GM04504 (cell line): Measurements from ENCODE around the gene RAB11B.
"Not testable (repeated sequence)": the region's sequence is repeated elsewhere in the genome, so short reads cannot be mapped to it uniquely, and the experiment has no call there.

ENCODE experiments used
- DNase-seq: peaks from one replicate; pipeline ENCODE4 v3.0.0-alpha.2; 2012; ENCODE audit warnings: low read depth

RAB11B gene

GRCh38 chr19:8429044-8429443 lies 38.9 kb downstream of the RAB11B start:
- no peak for DNase-seq

GRCh38 chr19:8429826-8430225 lies 39.7 kb downstream of the RAB11B start:
- DNase-seq, result no peak

- DNase-seq, result no peak
Observed at GRCh38 chr19:8430650-8431049, 40.5 kb downstream of the RAB11B start.

- no peak for DNase-seq
Observed at GRCh38 chr19:8438236-8438635, 48.1 kb downstream of the RAB11B start.

DNA sequence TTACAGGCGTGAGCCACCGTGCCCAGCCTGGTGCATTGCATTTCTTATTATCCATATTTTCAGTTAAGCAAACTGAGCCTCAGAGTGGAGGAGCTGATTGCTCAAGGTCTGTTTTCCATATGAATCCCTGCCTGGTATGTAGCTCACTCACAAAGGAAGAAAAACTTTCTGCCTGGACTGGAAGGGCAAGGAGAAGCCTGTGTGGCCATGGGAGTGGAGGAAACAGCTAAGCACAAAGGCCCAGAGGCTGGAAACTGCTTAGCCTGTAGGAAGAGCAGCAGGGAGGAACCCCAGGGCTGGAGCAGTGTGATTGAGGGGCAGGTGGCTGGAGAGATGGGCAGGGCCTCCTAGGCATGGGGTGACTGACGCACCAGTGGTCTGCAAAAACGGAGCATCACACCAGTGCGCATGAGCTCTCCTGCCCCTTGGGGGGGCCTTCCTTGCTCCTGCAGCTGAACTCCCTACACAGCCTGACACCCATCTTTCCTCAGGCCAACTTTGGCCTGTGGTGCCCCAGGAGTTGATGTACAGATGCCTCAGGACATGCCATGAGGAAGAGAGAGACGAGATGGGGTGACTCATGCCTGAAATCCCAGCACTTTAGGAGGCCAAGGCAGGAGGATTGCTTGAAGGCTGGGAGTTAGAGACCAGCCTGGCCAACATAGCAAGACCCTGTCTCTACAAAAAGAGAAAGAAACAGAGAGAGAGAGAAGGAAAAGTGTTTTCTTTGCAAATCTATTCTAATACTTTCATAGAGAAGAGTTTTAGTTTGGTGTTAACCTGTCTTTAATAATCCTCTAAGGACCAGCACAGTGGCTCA lies 51.8 kb downstream of the RAB11B start:
- no peak for DNase-seq

- DNase-seq, result not testable (repeated sequence)
Observed at GRCh38 chr19:8444140-8444676, 54.0 kb downstream of the RAB11B start.

DNA sequence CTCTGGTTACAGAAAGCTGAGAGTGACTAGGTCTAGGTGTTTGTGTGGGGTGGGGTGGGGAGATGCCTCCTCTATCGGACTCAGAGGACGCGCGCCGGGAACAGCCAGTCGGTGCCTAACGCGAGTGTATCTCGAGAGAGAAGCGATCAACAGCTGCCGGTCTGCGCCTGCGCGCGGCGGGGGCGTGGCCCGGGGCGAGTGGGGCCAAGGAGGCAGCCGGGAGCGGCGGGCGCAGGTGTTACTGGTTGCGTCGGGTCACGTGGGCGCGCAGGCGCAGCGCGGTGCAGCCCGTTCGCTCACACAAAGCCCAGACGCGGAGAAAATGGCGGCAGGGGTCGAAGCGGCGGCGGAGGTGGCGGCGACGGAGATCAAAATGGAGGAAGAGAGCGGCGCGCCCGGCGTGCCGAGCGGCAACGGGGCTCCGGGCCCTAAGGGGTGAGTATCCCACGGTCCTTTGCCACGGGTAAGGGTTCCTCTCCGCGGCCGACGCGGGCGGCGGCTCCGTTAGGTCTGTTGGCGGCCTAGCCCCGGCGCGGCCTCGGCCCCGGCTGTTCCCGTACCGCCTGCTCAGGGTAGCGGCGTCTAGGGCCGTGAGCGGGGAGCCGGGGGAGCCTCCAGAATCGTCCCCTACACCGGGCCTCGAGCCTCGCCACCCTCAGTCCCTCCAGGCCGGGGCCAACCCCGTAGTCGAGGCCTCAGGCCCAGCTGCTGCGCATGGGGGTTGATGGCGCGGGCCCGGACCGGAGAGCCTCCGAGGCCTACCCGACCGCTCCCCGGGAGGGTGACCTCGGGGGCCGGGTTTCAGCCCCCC lies 54.7 kb downstream of the RAB11B start, which contains the start of gene HNRNPM:
TSS of gene HNRNPM (plus strand) at position 299 of the 811 bp plus-strand sequence. CDS start at position 323, 24 bp downstream.
- peak; percentile 95 for DNase-seq

- no peak for DNase-seq
Observed at GRCh38 chr19:8445488-8446001, 55.4 kb downstream of the RAB11B start.

DNA sequence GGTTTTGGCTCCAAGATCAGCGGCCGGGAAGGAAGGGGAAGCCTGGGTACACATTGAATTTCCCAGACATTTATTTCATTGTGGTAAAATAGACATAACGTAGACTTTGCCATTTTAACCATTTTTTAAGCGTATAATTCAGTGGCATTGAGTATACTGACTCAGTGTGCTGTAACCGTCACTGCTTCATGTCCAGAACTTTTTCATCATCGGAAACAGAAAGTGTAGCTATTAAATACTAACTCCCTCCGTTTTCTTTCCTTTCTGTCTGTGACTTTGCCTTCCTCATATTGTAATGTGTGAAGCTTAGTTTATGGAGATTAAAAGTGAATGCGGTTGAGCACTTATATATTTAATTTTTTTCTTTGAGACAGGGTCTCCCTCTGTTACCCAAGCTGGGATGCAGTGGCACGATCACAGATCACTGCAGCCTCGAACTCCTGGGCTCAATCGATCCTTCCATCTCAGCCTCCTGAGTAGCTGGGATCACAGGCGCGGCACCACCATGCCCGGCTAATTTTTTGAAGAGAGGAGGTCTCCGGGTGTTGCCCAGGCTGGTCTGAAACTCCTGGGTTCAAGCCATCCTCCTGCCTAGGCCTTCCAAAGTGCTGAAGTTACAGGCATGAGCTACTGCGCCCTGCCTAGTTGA lies 56.0 kb downstream of the RAB11B start:
- DNase-seq, result no peak

DNA sequence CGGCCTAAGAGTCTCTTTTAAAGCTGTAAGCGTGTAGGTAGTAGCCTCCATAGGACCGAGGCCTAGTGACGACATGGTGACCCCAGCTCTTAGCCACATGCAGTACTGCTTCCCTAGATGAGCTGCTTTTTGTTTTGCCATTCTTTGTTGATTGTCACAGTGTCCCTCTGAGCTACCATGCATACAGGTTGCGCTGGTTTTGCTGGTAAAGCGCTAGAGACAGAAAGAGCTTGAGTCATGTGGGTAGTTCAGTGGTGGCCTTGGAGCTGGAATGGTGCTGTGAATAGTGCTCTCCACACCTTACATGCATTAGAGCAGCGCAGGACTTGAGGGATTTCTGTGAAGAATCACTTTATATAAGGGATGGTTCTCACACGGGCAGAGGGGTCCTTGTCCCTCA lies 59.7 kb downstream of the RAB11B start:
- DNase-seq, result no peak

- no peak for DNase-seq
Observed at GRCh38 chr19:8451377-8451776, 61.2 kb downstream of the RAB11B start.

DNA sequence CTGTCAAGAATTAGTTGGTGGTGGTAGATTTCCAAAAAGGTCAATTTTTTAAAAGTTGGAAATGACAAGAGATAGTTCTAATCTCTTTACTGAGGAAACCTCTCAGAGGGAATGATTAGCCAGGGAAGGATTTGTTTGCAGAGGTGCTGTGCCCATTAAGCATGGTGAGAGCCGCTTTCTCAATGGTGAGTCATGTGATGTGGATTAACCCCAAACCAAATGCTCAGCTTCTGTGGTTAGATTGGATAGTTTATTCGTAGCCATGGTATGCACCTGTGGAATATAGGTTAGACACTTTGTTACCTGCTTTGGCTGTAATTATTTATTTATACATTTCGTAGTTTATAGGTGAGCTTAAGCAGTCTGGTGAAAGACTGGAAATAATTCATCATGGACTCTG lies 61.7 kb downstream of the RAB11B start:
- DNase-seq, result peak; percentile 21

DNA sequence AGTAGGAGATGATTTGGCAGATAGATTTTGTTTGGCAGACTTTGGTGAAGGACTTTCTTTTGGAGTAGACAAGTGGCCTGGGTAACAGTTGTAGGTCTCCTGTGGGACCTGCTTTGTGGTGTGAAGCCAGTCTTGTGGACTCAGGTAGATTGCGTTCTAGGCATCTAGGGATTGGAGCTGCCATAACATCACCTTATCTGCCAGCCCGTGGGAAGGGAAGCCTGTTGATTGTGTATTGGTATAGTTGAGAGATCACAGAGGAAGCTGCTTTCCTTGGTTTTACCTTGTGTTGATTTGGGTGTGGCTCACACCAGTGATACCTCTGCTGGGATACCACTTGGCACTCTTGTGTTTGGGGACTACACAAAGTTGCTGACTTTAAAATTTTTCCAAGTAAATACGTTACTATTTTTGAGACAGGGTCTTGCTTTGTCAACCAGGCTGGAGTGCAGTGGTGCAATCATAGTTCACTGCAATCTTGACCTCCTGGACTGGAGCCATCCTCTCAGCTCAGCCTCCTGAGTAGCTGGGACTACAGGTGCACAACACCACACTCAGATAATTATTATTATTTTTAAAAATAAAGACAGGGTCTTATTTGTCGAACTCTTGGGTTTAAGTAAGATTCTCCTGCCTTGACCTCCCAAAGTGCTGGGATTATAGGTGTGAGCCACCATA lies 62.4 kb downstream of the RAB11B start:
- DNase-seq, result no peak

DNA sequence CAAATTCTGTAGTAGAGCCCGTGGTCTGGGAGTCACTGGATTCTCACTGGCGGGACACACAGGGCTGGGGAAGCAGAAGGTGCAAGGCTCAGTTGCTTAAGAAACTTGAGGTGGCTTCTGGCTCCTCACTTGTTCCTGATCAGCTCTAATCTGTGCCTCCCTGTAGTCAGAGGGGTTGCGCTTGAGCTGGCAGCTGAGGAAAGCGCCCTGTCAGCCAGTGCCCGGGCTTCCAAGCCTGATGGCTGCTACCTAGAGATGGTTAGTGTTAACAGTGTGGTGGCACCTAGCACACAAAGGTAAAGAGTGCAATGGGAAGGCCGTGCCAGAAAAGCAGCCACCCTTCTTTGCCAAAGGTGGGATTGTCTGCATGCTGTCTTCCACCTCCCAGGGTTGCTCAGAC lies 63.5 kb downstream of the RAB11B start:
- no peak for DNase-seq
